Panc1 (cell line): Measurements from ENCODE around the gene CAPZA2. TPM values are rescaled to one million over a fixed set of nuclear protein-coding genes. Genes with fewer than 3 reads are reported as not detected.

Experiments
- ATAC-seq: fragments of 200-7000 bp; cut with Tn5 transposase; 2 replicates; pipeline ENCODE4 v1.9.1; 2020; ENCODE audit warnings: mild to moderate bottlenecking, moderate library complexity
- BruUV-seq: library from RNA; stranded (reverse); fragments of 400-500 nt; replicated peaks from 2 replicates; lab custom pipeline; 2021; lab: Mats Ljungman, UMichigan
- CTCF ChIA-PET: fragments of 300-600 bp; sonication (Branson Sonifier 250); formaldehyde crosslinking; loops from one replicate; lab custom pipeline; 2022; ENCODE audit warnings: antibody characterized with exemption; lab: Charles Lee
- POLR2A ChIA-PET: fragments of 300-600 bp; sonication (Branson Sonifier 250); formaldehyde crosslinking; loops from one replicate; lab custom pipeline; 2022; ENCODE audit warnings: antibody characterized with exemption; lab: Charles Lee
- DNase-seq: peaks from one replicate; pipeline ENCODE4 v3.0.0-alpha.2; 2010; ENCODE audit warnings: low read depth, low spot score
- H3K27ac ChIP-seq: 2 replicates; pipeline ENCODE4 v1.5.1; 2011; ENCODE audit warnings: mild to moderate bottlenecking, low read length, inconsistent platforms
- H3K27me3 ChIP-seq: fragments of 200-500 bp; sonication (Bioruptor generic); 2 replicates; pipeline ENCODE4 v1.6.0; 2014; ENCODE audit warnings: low read length, inconsistent platforms; ENCODE audit not compliant: control insufficient read depth, insufficient read depth
- H3K36me3 ChIP-seq: fragments of 200-500 bp; sonication (Bioruptor generic); 2 replicates; pipeline ENCODE4 v1.5.1; 2014; ENCODE audit warnings: inconsistent platforms, mild to moderate bottlenecking, low read length, moderate library complexity; ENCODE audit not compliant: control insufficient read depth, insufficient read depth
- H3K4me1 ChIP-seq: 2 replicates; pipeline ENCODE4 v1.5.1; 2011; ENCODE audit warnings: inconsistent platforms, mild to moderate bottlenecking, low read length, moderate library complexity; ENCODE audit not compliant: control insufficient read depth, insufficient read depth
- H3K4me3 ChIP-seq, 2 experiments: 2 replicates each; pipeline ENCODE4 v1.5.1; 2011 to 2012; ENCODE audit warnings: low read depth in 2 of 2, low read length in 2 of 2, mild to moderate bottlenecking in 2 of 2, inconsistent platforms in 1 of 2, moderate library complexity in 1 of 2
- H3K9me3 ChIP-seq: fragments of 200-500 bp; sonication (Bioruptor generic); 2 replicates; pipeline ENCODE4 v1.5.1; 2014; ENCODE audit warnings: low read depth, mild to moderate bottlenecking, inconsistent platforms, low read length, moderate library complexity; ENCODE audit not compliant: control insufficient read depth, insufficient read depth
- POLR2AphosphoS5 ChIP-seq: IDR thresholded peaks from 2 replicates; pipeline ENCODE4 v1.6.1; 2012; ENCODE audit warnings: mild to moderate bottlenecking, low read depth, low read length, moderate library complexity
- SIN3A ChIP-seq: IDR thresholded peaks from 2 replicates; pipeline ENCODE4 v1.6.1; 2012; ENCODE audit warnings: low read depth, mild to moderate bottlenecking, low read length, moderate library complexity, borderline replicate concordance; ENCODE audit not compliant: insufficient read depth
- TCF7L2 ChIP-seq: IDR thresholded peaks from 2 replicates; pipeline ENCODE4 v1.6.1; 2011; ENCODE audit warnings: mild to moderate bottlenecking, low read depth, low read length, inconsistent platforms
- in situ Hi-C: cut with HindIII; loops from 2 replicates; pipeline ENCODE4 v1.10.0; 2016; ENCODE audit warnings: low sequenced_read_pairs, low pct_unique_long_range_greater_than_20kb
- intact Hi-C: fragments of 100-400 bp; cut with micrococcal nuclease; formaldehyde crosslinking; loops from one replicate; pipeline ENCODE4 v1.10.0; 2022; ENCODE audit not compliant: unreplicated experiment
- total RNA-seq: library from RNA; stranded (reverse); gene quantifications from one replicate; pipeline ENCODE4 v1.2.1, GENCODE V29; 2021; ENCODE audit not compliant: unreplicated experiment
- TF ChIP-seq, protein P1 (sequence below): fragments of 450-650 bp; IDR thresholded peaks from 2 replicates; pipeline ENCODE4 v1.5.1; 2017; ENCODE audit warnings: mild to moderate bottlenecking
- TF ChIP-seq, protein P2 (sequence below), 2 experiments: IDR thresholded peaks; 2 replicates each; pipeline ENCODE4 v1.6.1; 2011 to 2012; ENCODE audit warnings: low read depth in 2 of 2, control low read depth in 1 of 2, low read length in 1 of 2, mild to moderate bottlenecking in 1 of 2, moderate library complexity in 1 of 2; ENCODE audit not compliant: insufficient read depth in 1 of 2

CAPZA2 gene
- total RNA-seq, 1 experiment from 2014 or later: 195 TPM

DNA sequence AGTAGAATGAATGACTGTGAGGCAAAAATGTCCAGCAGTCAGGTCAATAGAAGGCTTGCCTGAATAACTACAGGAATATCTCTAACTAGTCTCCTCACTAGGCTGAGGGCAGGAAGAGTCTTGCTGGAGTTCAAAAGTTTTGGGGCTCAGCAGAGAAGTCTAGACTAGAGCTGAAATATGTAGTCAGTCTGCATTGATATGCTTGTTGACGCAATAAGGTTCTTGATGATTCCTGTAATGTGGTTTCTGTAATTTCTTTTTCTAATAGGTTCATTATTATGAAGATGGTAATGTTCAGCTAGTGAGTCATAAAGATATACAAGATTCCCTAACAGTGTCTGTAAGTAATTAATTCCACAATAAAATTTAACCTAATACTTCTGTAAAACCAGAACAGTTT lies 49.4 kb downstream of the CAPZA2 start:
- CTCF ChIA-PET: no interaction called here
- Histone ChIP-seq H3K4me1 (no peaks in the 10 kb centered on the region), H3K4me3 (no peak overlapping the region), H3K36me3 (peaks cover 43% of the 10 kb centered on the region), H3K9me3 (no peaks in the 10 kb centered on the region), H3K27me3 (no peaks in the 10 kb centered on the region), H3K27ac (no peak overlapping the region)
- ATAC-seq: no peak
- BruUV-seq: no TSS peak
- DNase-seq: no peak
- POLR2A ChIA-PET: interaction anchor here (0.6 kb wide), 1 partner anchor 11 kb away, joined by 3 read pairs; no protein-coding TSS in a partner anchor
- in situ Hi-C loops (no loop called here), intact Hi-C loops (no loop called here)
- TF ChIP-seq SIN3A (no peak), TCF7L2 (no peak), POLR2AphosphoS5 (no peak)
- TF ChIP-seq, protein P1, sequence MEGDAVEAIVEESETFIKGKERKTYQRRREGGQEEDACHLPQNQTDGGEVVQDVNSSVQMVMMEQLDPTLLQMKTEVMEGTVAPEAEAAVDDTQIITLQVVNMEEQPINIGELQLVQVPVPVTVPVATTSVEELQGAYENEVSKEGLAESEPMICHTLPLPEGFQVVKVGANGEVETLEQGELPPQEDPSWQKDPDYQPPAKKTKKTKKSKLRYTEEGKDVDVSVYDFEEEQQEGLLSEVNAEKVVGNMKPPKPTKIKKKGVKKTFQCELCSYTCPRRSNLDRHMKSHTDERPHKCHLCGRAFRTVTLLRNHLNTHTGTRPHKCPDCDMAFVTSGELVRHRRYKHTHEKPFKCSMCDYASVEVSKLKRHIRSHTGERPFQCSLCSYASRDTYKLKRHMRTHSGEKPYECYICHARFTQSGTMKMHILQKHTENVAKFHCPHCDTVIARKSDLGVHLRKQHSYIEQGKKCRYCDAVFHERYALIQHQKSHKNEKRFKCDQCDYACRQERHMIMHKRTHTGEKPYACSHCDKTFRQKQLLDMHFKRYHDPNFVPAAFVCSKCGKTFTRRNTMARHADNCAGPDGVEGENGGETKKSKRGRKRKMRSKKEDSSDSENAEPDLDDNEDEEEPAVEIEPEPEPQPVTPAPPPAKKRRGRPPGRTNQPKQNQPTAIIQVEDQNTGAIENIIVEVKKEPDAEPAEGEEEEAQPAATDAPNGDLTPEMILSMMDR: no peak
- TF ChIP-seq, protein P2, sequence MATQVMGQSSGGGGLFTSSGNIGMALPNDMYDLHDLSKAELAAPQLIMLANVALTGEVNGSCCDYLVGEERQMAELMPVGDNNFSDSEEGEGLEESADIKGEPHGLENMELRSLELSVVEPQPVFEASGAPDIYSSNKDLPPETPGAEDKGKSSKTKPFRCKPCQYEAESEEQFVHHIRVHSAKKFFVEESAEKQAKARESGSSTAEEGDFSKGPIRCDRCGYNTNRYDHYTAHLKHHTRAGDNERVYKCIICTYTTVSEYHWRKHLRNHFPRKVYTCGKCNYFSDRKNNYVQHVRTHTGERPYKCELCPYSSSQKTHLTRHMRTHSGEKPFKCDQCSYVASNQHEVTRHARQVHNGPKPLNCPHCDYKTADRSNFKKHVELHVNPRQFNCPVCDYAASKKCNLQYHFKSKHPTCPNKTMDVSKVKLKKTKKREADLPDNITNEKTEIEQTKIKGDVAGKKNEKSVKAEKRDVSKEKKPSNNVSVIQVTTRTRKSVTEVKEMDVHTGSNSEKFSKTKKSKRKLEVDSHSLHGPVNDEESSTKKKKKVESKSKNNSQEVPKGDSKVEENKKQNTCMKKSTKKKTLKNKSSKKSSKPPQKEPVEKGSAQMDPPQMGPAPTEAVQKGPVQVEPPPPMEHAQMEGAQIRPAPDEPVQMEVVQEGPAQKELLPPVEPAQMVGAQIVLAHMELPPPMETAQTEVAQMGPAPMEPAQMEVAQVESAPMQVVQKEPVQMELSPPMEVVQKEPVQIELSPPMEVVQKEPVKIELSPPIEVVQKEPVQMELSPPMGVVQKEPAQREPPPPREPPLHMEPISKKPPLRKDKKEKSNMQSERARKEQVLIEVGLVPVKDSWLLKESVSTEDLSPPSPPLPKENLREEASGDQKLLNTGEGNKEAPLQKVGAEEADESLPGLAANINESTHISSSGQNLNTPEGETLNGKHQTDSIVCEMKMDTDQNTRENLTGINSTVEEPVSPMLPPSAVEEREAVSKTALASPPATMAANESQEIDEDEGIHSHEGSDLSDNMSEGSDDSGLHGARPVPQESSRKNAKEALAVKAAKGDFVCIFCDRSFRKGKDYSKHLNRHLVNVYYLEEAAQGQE (IDR thresholded peaks at IDR 0.05; ENCODE audit: insufficient read depth in 1 of 2, low read depth in 2 of 2, low read length in 1 of 2): no peak

DNA sequence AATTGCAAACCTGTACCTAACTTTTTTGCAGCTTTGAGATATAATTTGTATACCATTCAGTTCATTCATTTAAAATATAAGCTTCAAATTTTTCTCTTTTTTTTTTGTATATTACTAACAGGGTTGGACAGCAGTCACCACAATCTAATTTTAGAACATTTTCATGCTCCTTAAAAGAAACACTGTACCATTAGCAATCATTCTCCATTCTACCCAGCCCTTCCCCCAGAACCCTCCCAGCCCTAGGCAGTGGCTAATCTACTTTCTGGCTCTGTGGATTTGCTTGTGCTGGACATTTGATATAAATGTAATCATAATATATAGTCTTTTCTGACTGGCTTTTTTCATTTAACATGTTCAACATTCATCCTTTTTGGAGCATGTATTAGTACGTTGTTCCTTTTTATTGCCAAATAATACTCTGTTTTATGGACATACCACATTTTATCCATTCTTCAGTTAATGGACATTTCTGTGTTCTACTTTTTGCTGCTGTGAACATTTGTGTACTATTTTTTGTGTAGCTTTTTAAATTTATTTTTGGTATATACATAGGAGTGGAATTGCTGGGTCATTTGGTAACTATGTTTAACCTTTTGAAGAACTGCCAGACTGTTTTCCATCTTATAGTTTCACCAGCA lies 50.0 kb downstream of the CAPZA2 start:
- intact Hi-C loops: no loop called here
- in situ Hi-C loops: no loop called here
- no peak overlapping the region for H3K4me3 ChIP-seq
- no peaks in the 10 kb centered on the region for H3K27me3 ChIP-seq
- H3K27ac ChIP-seq: no peak overlapping the region
- ATAC-seq: no peak
- ChIA-PET POLR2A (no interaction called here), CTCF (no interaction called here)
- DNase-seq: no peak
- BruUV-seq: no TSS peak
- H3K36me3 ChIP-seq: peaks cover 40% of the 10 kb centered on the region
- no peaks in the 10 kb centered on the region for H3K4me1 ChIP-seq
- H3K9me3 ChIP-seq: no peaks in the 10 kb centered on the region
- TF ChIP-seq, protein P2 (IDR thresholded peaks at IDR 0.05; ENCODE audit: insufficient read depth in 1 of 2, low read depth in 2 of 2, low read length in 1 of 2): no peak
- TF ChIP-seq, protein P1: no peak
- TF ChIP-seq SIN3A (no peak), POLR2AphosphoS5 (no peak), TCF7L2 (no peak)
